Activated CD4-positive, CD25-positive, alpha-beta regulatory T cell treated with anti-CD3 and anti-CD28 coated beads, Interleukin-2, amount 50 U/mL, for 24 hours (primary cell): Measurements from ENCODE around the gene MSTN.
A peak's percentile ranks its signal among the peaks of the same experiment; 100 is the strongest.

ENCODE experiments used
- ATAC-seq, 2 donors: fragments of 150-1000 bp; cut with Tn5 transposase; one replicate each; pipeline ENCODE4 v1.10.0; 2021; ENCODE audit warnings: mild to moderate bottlenecking in 1 of 2, moderate library complexity in 1 of 2

MSTN gene

GRCh38 chr2:190062601-190063000 lies at the start of gene MSTN:
Gene MSTN (minus strand): TSS chr2:190062729. CDS start chr2:190062596, 133 bp downstream.
- no peak for ATAC-seq

DNA sequence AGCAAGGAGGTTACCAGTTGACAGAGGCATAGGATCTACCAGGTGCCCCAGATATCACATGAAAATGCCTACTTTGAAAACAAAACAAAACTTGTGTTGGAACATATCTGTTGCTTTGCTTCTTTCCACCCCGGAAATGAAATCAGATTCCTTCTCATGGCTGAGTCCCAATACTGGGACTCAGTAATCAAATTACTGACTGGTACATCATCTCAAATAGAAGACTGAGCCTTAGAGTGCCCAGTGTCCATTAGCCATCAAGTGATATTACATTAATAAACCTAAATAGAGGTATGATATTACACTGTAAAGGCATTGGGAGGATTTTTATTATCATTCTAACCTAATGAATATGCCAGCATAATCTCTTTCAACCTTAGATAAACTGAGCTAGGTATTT lies 48.6 kb upstream of the MSTN start:
- no peak for ATAC-seq

- ATAC-seq, result no peak
Measured at GRCh38 chr2:190110699-190111098, 48.2 kb upstream of the MSTN start.

DNA sequence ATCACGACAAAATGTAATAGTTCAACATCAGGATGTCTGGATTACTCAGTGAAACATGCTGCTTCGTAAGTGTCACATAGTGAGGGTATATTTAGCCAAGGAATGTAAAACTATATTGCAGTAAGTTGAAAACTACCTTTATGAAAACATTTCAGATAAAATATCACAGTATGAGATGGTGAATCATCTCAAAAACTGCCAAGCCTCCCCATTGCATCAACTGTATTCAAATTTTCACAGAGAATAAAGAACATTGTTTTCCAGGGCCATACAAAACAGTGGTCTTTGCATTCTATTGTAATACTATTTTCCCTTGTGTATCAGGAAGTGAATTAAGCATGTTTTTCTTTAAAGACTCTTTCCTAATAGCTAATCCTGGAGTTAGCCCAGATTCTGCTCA lies 47.6 kb upstream of the MSTN start:
- no peak for ATAC-seq

DNA sequence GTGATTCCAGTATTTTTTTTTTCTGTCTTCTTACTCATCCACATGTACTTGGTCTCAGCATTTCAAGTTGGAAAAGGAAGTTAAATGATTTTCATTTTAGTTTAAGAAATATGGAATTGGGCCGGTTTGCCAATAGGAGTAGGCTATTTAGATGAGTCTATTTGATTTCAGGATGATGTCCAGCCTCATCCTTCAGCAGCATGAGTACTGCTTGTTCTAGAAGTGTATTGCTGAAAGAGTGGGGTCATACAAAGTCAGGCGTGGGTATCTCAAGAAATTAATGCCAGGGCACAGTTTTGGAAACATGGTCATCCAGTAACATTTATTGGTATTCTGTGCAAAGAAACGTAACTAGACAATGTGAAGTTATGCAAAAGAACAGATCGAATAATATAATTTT lies 44.9 kb upstream of the MSTN start:
- ATAC-seq, result no peak

DNA sequence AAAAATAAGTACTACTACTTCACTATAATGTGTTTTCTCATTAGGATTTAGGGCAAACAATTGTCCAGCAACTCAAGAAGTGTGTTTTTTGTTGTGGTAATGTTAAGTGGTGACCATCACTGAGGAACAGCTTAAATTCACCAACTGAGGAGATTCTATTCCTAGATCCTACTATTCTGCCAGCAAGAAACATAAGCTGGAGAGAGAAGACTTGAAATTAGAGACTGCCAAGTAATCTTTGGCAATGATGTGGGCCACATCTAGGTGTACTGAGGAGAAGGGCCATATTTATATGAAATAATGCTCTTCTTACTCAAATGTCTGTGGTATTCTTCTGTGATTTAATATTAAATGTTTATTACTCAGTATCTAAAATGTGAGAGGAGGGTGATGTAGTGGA lies 44.3 kb upstream of the MSTN start:
- no peak for ATAC-seq

DNA sequence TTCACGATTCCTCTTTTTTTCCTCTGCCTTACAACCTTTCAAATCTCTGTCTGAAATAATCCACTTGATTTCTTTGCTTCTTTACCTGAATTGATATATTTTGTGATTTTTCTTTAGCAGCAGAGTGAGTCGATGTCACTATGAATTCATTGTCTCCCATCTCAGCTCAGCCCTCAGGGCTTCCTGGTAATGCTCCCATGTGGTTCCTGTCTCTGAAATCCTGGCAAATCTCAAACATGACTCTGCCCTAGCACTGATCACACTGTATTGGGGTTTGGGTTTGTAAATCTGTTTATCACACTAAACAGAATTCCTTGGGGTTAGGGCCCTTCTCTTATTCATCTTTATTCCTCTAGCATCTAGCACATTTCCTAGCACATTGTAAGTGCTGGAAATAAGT lies 43.0 kb upstream of the MSTN start:
- ATAC-seq, result no peak

- ATAC-seq, result no peak
Measured at GRCh38 chr2:190103144-190103543, 40.6 kb upstream of the MSTN start.

DNA sequence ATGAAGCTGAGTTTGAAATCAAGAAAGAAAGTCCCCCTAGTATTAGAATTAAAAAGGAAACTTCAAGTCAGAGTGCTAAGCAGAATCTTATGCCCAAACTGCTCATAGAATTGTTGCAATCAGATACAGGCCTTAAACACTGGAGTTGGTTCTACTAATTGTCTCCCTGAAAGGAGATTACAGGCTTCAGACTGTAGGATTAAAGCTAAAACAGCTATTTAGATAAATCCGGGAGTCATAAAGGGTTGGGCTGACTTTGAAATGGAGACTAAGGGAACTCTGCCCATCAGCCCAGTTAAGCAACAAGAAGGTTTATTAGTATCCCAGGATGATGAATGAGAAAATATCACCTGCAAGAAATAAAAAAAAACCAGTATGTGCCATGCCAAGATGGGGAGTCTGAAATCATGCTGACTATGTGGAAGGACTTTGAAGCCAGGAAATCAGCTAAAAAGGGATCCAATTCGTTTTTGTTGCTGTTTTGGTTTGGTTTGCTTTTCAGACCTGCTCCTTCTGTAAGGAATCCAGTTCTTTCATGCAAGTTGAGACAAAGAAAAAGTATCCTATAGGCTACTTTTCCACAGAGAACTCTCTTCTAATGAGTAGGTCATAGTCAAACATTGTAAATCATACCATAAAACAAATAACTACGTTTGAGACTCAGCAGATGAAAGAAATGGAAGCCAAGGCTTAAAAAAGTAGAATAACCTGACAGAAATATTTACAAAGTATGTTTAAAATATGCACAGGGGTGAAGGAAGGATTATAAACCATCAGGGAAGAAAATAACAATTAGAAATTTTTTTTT lies 37.6 kb upstream of the MSTN start:
- no peak for ATAC-seq

DNA sequence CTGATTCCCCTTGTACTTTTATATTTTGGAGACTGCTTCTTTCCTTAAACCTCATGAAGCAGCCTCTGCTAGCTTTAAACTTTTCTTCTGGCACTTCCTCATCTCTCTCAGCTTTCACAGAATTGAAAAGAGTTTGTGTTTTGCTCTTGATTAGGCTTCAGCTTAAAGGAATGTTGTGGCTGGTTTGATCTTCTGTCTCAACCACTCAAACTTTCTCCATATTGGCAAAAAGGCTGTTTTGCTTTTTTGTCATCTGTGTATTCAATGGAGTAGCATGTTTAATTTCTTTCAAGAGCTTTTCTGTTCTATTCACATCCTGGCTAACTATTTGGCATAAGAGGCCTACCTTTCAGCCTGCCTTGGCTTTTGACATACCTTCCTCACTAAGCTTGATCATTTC lies 36.3 kb upstream of the MSTN start:
- no peak for ATAC-seq

DNA sequence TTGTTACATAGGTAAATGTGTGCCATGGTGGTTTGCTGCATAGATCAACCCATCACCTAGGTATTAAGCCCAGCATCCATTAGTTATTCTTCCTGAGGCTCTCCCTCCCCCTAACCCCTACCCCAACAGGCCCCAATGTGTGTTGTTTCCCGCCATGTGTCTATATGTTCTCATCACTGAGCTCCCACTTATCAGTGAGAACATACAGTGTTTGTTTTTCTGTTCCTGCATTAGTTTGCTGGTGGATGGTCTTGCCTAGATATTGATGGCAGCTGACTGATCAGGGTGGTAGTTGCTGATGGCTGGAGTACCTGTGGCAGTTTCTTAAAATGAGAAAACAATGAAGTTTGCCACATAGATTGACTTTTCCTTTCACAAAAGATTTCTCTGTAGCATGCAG lies 34.6 kb upstream of the MSTN start:
- no peak for ATAC-seq

DNA sequence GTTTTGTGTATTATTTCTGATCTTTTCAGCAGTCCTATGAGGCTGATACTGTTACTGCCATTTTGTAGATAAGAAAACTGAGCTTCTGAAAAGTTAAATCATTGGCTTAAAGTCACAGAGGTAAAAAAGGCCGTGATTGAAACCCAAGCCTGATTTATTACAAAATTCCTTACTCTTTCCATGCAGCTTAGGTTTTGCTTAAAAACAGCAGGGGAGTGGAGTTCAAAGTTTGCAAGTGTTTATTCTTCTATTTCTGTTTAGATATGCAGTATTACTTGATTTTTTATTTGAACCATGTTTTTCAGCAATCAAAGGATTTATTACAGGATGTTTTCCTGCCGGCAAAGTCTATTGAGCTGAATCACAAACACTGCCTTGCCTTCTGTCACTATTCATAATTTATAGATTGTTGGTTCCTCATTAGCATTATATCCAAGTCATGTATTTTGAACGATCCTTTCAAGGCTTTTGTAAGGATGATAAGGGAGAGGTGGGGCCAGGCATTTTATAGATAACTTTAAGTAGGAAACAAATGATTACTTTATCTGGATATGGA lies 31.9 kb upstream of the MSTN start:
- ATAC-seq, result no peak

- ATAC-seq, result no peak
Measured at GRCh38 chr2:190093793-190094192, 31.3 kb upstream of the MSTN start.

- no peak for ATAC-seq
Measured at GRCh38 chr2:190090148-190090547, 27.6 kb upstream of the MSTN start.

DNA sequence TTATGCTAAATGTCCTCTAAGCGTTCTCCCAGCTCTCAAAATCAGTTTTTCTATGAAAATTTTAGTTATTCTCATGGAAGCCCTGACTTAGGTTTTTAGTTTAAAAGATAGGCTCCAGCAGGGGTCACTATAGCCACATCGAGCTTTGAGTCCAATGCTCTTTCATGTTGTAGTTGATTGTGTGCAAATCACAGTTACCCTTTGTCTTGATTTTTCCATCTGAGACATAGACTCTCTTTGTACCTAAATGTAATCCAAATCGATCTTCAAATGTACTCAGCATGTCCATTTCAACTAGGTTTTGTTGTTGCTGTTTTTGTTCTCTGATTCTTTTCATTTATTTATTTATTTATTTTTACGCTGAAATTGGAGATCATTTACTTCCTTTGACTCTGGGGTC lies 26.4 kb upstream of the MSTN start:
- ATAC-seq, result peak; percentile 56 to 64

- ATAC-seq, result no peak
Measured at GRCh38 chr2:190084704-190085103, 22.2 kb upstream of the MSTN start.

- ATAC-seq, result no peak
Measured at GRCh38 chr2:190082118-190082517, 19.6 kb upstream of the MSTN start.

GRCh38 chr2:190080527-190081049 lies 18.1 kb upstream of the MSTN start:
- no peak for ATAC-seq

DNA sequence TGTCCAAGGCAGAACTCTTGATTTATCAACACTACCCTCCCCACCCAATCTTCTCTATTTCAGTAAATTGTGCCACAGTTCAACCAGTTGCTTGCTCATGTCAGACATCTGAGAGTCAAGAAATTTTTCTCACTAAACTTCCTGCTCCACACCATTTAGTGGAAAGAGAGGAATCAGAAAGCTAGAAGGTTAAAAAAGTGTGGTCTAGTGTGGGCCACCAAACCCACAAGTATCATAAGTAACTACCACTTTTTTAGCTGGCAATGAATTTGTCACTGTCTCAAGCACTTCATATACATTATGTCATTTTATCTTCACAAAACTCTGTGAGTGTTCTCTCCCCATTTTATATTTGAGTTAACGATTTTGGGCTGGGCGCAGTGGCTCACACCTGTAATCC lies 16.6 kb upstream of the MSTN start:
- no peak for ATAC-seq

- ATAC-seq, result no peak
Measured at GRCh38 chr2:190075623-190076022, 13.1 kb upstream of the MSTN start.

DNA sequence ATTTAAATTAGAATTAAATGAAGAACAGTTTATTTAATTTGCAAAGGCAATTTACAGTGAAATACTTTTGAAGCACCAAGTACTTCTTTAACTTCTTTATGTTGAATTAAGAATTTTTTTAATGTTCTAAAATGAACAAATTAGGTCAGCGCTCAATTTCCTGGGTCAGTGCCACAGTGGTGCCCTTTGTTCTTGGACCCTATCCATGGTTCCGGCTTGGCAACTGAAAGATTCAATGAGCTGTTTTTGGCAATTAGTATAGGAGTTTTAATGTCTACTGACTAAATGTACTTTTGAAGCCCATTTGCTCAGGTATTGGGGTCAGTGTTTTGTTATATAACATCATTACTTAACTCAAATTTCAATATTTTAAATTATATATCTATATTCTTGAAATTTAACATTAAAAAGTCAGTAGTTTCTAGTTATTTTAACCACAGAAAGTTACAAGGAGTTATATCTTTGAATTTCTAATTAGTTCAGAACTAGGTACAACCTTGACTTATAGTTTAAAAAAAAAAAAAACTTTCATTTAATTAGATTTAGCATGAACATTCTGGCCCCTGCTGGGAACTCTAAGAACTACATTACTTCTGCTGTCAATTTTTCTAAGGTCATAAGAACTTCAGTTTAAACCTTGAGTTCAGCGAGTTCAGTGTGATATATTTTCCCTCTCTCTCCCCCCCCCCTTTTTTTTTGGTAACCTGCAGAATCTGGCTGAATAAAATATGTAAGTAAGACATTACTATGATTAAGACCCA lies 7.6 kb upstream of the MSTN start:
- peak in 1 of 2 donors; percentile 46 for ATAC-seq

DNA sequence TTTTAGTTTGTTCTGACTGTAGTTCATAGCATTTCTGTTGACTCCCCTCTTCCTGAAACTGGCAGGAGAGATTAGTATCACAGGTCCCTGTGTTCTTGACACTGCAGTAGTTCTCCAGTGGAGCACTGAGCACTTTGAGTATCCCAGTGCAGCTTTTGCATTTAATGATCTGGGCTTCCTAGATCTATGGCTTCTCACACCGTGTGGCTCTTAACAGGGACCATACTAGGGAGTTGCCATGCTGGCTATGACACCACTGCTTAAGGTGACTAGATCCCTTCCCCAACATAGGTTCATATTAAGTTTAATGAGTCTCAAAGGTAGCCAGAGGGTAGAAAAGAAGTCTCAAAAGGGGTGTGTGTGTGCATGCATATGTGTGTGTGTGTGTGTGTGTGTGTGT lies 6.2 kb upstream of the MSTN start:
- no peak for ATAC-seq

DNA sequence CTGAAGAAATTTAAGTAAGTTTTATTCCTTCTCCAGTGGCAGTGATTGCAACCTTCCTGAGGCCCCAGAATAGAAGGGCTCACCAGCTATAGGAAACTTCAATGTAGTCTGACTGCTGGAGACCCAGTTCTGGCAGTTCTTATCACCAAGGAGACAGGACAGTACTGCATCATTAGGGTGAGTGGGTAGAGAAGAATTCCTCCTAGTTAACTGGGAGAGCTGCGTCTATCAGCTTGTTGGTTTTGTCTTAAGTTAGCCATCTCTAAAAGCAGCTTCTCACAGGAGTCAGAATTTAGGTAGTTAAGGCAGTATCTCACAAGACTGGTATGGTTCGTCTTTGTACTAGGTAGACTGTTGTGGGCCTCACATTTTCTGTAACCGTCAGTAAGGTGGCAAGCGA lies 3.3 kb upstream of the MSTN start:
- ATAC-seq, result no peak

- no peak for ATAC-seq
Measured at GRCh38 chr2:190063624-190064023, 1.1 kb upstream of the MSTN start.
